Thyroid gland (tissue), 4 donors: Measurements from ENCODE around the gene CCT8L2.
"Not testable (repeated sequence)": the region's sequence is repeated elsewhere in the genome, so short reads cannot be mapped to it uniquely, and the experiment has no call there.

Experiments used
- CTCF ChIP-seq, 6 experiments: fragments of 200-600 bp in 3 of 6; fragments of 450-650 bp in 3 of 6; sonication (generic) in 3 of 6; IDR thresholded peaks; one replicate each; pipeline ENCODE4 v1.5.1; 2016 to 2019; ENCODE audit warnings: antibody characterized with exemption in 6 of 6, mild to moderate bottlenecking in 2 of 6, inconsistent platforms in 1 of 6, moderate library complexity in 1 of 6
- POLR2A ChIP-seq, 2 donors: fragments of 450-650 bp; IDR thresholded peaks; one replicate each; pipeline ENCODE4 v1.6.1; 2017; ENCODE audit warnings: antibody characterized with exemption in 2 of 2, mild to moderate bottlenecking in 2 of 2, moderate library complexity in 1 of 2

- not testable (repeated sequence) for TF ChIP-seq POLR2A, CTCF (IDR thresholded peaks at IDR 0.05)
These were observed 34.1 kb downstream of the CCT8L2 start for GRCh38 chr22:16558376-16558945.
